B cell (primary cell): ENCODE data around the gene PGGHG.

Source experiments
- CTCF ChIP-seq: fragments of 200-600 bp; IDR thresholded peaks from one replicate; pipeline ENCODE4 v1.8.0; 2022; ENCODE audit warnings: antibody characterized with exemption, mild to moderate bottlenecking
- EZH2 ChIP-seq: IDR thresholded peaks from 2 replicates; pipeline ENCODE4 v1.6.1; 2012; ENCODE audit warnings: borderline replicate concordance, low read depth, mild to moderate bottlenecking, moderate library complexity, low read length; ENCODE audit not compliant: insufficient read depth, poor library complexity, severe bottlenecking

- no peak for TF ChIP-seq CTCF
- TF ChIP-seq EZH2: no peak
Observed at GRCh38 chr11:325796-326591, 37.1 kb downstream of the PGGHG start.
